Osteoblast (primary cell): ENCODE results near the gene CAPZB. TPM values are rescaled to one million over a fixed set of nuclear protein-coding genes. Genes with fewer than 3 reads are reported as not detected.

Experiments
- DNase-seq: peaks from one replicate; pipeline ENCODE4 v3.0.0; 2011; ENCODE audit warnings: low spot score, mixed read lengths; ENCODE audit not compliant: insufficient read length; ENCODE audit errors: missing footprints
- H2AFZ ChIP-seq: 2 replicates; pipeline ENCODE4 v1.6.0; 2011; ENCODE audit warnings: mild to moderate bottlenecking, low read length
- H3K27ac ChIP-seq: 2 replicates; pipeline ENCODE4 v1.5.1; 2011; ENCODE audit warnings: mild to moderate bottlenecking, low read depth, low read length, moderate library complexity
- H3K27me3 ChIP-seq: 2 replicates; pipeline ENCODE4 v1.6.0; 2012; ENCODE audit warnings: mild to moderate bottlenecking, control low read depth, inconsistent platforms, low read length, moderate library complexity; ENCODE audit not compliant: insufficient read depth
- H3K36me3 ChIP-seq: 2 replicates; pipeline ENCODE4 v1.5.1; 2011; ENCODE audit warnings: mild to moderate bottlenecking, low read length, control low read depth, moderate library complexity; ENCODE audit not compliant: insufficient read depth
- H3K4me1 ChIP-seq: 2 replicates; pipeline ENCODE4 v1.5.1; 2011; ENCODE audit warnings: mild to moderate bottlenecking, low read length, control low read depth, moderate library complexity; ENCODE audit not compliant: insufficient read depth
- H3K4me2 ChIP-seq: 2 replicates; pipeline ENCODE4 v1.6.0; 2011; ENCODE audit warnings: mild to moderate bottlenecking, low read length; ENCODE audit not compliant: insufficient read depth
- H3K4me3 ChIP-seq: fragments of 200-600 bp; sonication (generic); 3 replicates; pipeline ENCODE4 v1.5.1; 2012; ENCODE audit warnings: mild to moderate bottlenecking, low read length, inconsistent platforms; ENCODE audit not compliant: insufficient read depth
- H3K79me2 ChIP-seq: 2 replicates; pipeline ENCODE4 v1.6.0; 2012; ENCODE audit warnings: mild to moderate bottlenecking, low read length, control low read depth, inconsistent platforms; ENCODE audit not compliant: insufficient read depth
- H3K9me3 ChIP-seq: 2 replicates; pipeline ENCODE4 v1.5.1; 2011; ENCODE audit warnings: low read depth, low read length, control low read depth
- H4K20me1 ChIP-seq: 2 replicates; pipeline ENCODE4 v1.6.0; 2012; ENCODE audit warnings: mild to moderate bottlenecking, low read length, control low read depth; ENCODE audit not compliant: insufficient read depth
- total RNA-seq: library from RNA; depleted of rRNA; stranded (reverse); fragments of >200 nt; gene quantifications from 2 replicates; pipeline ENCODE4 v1.2.3, GENCODE V29; 2012
- TF ChIP-seq, protein P1 (sequence below): IDR thresholded peaks from 2 replicates; pipeline ENCODE4 v1.5.1; 2011; ENCODE audit warnings: mild to moderate bottlenecking, low read depth, low read length, moderate library complexity; ENCODE audit errors: extremely low read depth

Gene CAPZB
- total RNA-seq, 1 donor = 217 TPM

- peaks cover 41% of the 10 kb centered on the region for H4K20me1 ChIP-seq
- peaks cover under 1% of the 10 kb centered on the region for H3K79me2 ChIP-seq
- H3K4me3 ChIP-seq = no peak overlapping the region
- no peaks in the 10 kb centered on the region for H3K27me3 ChIP-seq
- DNase-seq = no peak
- H3K9me3 ChIP-seq = no peaks in the 10 kb centered on the region
- no peaks in the 10 kb centered on the region for H3K4me1 ChIP-seq
- peaks cover 61% of the 10 kb centered on the region for H3K36me3 ChIP-seq
- no peak overlapping the region for H3K27ac ChIP-seq
- H2AFZ ChIP-seq = no peak overlapping the region
- no peak overlapping the region for H3K4me2 ChIP-seq
- TF ChIP-seq, protein P1, sequence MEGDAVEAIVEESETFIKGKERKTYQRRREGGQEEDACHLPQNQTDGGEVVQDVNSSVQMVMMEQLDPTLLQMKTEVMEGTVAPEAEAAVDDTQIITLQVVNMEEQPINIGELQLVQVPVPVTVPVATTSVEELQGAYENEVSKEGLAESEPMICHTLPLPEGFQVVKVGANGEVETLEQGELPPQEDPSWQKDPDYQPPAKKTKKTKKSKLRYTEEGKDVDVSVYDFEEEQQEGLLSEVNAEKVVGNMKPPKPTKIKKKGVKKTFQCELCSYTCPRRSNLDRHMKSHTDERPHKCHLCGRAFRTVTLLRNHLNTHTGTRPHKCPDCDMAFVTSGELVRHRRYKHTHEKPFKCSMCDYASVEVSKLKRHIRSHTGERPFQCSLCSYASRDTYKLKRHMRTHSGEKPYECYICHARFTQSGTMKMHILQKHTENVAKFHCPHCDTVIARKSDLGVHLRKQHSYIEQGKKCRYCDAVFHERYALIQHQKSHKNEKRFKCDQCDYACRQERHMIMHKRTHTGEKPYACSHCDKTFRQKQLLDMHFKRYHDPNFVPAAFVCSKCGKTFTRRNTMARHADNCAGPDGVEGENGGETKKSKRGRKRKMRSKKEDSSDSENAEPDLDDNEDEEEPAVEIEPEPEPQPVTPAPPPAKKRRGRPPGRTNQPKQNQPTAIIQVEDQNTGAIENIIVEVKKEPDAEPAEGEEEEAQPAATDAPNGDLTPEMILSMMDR = no peak
Measured at GRCh38 chr1:19342062-19342750, 143.1 kb downstream of the CAPZB start.

DNA sequence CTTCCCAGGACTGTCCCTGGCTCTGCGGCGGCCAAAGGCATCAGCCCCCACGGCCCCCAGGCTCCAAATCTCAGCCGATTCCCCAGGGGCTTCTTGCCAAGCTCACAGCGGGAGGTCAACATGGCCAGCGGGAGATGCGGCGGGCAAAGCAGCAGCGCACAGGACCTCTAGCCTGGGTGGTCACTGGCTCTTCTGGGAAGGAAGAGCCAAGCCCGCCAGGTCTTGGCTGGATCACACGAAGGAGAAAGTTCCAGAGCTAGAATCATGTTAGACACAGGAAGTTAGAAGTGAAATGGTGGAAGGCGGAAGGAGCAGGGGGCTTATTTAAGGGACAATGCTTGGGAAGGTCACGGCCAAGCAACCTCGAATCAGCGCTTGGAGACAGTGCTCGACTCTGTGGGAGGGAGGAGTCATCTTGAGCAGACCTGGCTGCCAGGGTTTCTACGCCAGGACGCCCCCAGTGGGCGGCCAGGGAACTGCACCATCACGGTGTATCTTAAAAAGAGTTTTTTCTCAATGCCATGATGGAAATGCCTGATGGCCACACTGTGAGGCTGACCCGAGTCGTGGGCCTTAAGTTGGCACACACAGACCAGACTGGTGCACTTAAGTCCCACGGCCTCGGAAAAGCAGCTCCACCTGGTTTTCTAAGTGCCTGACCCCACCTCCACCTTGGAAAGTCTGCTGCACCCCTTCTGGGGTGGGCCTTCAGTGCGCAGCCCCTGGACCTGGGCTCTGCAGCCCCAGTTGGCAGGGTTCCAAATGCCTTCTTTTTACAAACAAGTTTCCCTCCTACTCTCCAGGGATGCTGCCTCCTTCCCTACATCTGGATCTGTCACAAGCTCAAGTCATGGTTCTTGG is 143.9 kb downstream of the CAPZB start:
- Histone ChIP-seq H3K4me3 (no peak overlapping the region), H3K9me3 (no peaks in the 10 kb centered on the region), H3K27ac (no peak overlapping the region), H3K36me3 (peaks cover 59% of the 10 kb centered on the region), H3K4me1 (no peaks in the 10 kb centered on the region), H3K4me2 (no peak overlapping the region), H3K79me2 (no peaks in the 10 kb centered on the region), H3K27me3 (no peaks in the 10 kb centered on the region), H4K20me1 (peaks cover 46% of the 10 kb centered on the region), H2AFZ (no peak overlapping the region)
- TF ChIP-seq, protein P1 = peak; percentile 94
- peak; percentile 98 for DNase-seq

DNA sequence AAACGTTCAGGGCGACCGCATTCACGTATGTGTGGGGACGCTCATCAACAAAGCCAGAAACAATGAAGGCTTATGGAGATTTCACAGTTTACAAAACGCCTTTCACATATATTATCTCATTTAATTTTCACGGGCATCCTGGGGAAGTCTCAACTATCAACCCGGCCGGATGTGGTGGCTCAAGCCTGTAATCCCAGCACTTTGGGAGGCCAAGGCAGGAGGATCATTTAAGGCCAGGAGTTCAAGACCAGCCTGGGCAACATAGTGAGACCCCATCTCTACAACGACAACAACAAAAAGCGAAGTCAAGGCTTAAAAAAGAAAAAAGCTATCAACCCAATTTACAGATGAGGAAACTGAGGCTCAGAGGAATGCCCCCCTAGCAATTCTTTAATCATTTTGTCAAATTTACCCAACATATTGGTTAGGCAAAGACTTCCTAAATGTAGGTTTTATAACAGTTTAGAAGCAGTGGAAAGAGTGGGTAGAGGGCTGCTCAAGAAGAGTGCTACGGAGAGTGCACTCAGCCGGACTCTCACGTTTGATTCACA is 144.9 kb downstream of the CAPZB start:
- Histone ChIP-seq H3K27me3 (no peaks in the 10 kb centered on the region), H4K20me1 (peaks cover 47% of the 10 kb centered on the region), H3K9me3 (no peaks in the 10 kb centered on the region), H3K27ac (no peak overlapping the region), H3K4me3 (no peak overlapping the region), H3K36me3 (peaks cover 59% of the 10 kb centered on the region), H3K4me2 (no peak overlapping the region), H3K4me1 (no peaks in the 10 kb centered on the region), H3K79me2 (no peaks in the 10 kb centered on the region), H2AFZ (no peak overlapping the region)
- no peak for DNase-seq
- TF ChIP-seq, protein P1 = no peak
